Stimulated activated CD4-positive, alpha-beta T cell treated with anti-CD3 and anti-CD28 coated beads, Interleukin-2, amount 100 ng/mL, for 4 hours (primary cell): Measurements from ENCODE around the gene TEDC2.
"Not testable (repeated sequence)": the region's sequence is repeated elsewhere in the genome, so short reads cannot be mapped to it uniquely, and the experiment has no call there.

Experiments used
- DNase-seq: peaks from one replicate; pipeline ENCODE4 v3.0.0-alpha.2; 2020; ENCODE audit warnings: low read depth

TEDC2 gene

GRCh38 chr16:2477327-2477726, 17.4 kb downstream of the TEDC2 start:
- no peak for DNase-seq

GRCh38 chr16:2478279-2478678, 18.4 kb downstream of the TEDC2 start:
- no peak for DNase-seq

GRCh38 chr16:2479996-2480395, 20.1 kb downstream of the TEDC2 start:
- not testable (repeated sequence) for DNase-seq

GRCh38 chr16:2480948-2481347, 21.0 kb downstream of the TEDC2 start:
- DNase-seq = no peak

- no peak for DNase-seq
Measured at GRCh38 chr16:2481676-2482075, 21.8 kb downstream of the TEDC2 start.

GRCh38 chr16:2482249-2482648, 22.3 kb downstream of the TEDC2 start:
- no peak for DNase-seq

GRCh38 chr16:2482708-2483534, 23.0 kb downstream of the TEDC2 start:
- DNase-seq = no peak

- no peak for DNase-seq
Measured at GRCh38 chr16:2483939-2484897, 24.3 kb downstream of the TEDC2 start.

GRCh38 chr16:2484898-2485508, 25.1 kb downstream of the TEDC2 start:
- no peak for DNase-seq

GRCh38 chr16:2485811-2486507, 26.1 kb downstream of the TEDC2 start:
- no peak for DNase-seq

GRCh38 chr16:2486645-2487516, 27.0 kb downstream of the TEDC2 start:
- peak; percentile 83 for DNase-seq

GRCh38 chr16:2487517-2487842, 27.6 kb downstream of the TEDC2 start:
- no peak for DNase-seq

- no peak for DNase-seq
Measured at GRCh38 chr16:2487903-2488531, 28.1 kb downstream of the TEDC2 start.

- no peak for DNase-seq
Measured at GRCh38 chr16:2489581-2489980, 29.7 kb downstream of the TEDC2 start.

- DNase-seq = no peak
Measured at GRCh38 chr16:2490190-2491105, 30.5 kb downstream of the TEDC2 start.

GRCh38 chr16:2492292-2492691, 32.4 kb downstream of the TEDC2 start:
- DNase-seq = no peak

GRCh38 chr16:2493605-2494004, 33.7 kb downstream of the TEDC2 start:
- no peak for DNase-seq

- no peak for DNase-seq
Measured at GRCh38 chr16:2494616-2495015, 34.7 kb downstream of the TEDC2 start.

- no peak for DNase-seq
Measured at GRCh38 chr16:2495041-2495440, 35.1 kb downstream of the TEDC2 start.
